Keratinocyte (primary cell): Measurements from ENCODE around the gene FUT8. TPM values are rescaled to one million over a fixed set of nuclear protein-coding genes. Genes with fewer than 3 reads are reported as not detected.

Experiments
- DNase-seq: peaks from one replicate; pipeline ENCODE4 v3.0.0-alpha.2; 2011; ENCODE audit warnings: low read depth, missing footprints, low spot score
- FAIRE-seq: peaks from 2 replicates; lab custom pipeline; 2011; peaks lifted over from hg19 to GRCh38; lab: Jason Lieb, UNC
- H2AFZ ChIP-seq: 2 replicates; pipeline ENCODE4 v1.6.0; 2012; ENCODE audit warnings: low read length, control low read depth, inconsistent platforms; ENCODE audit not compliant: control insufficient read depth
- H3K27ac ChIP-seq: 2 replicates; pipeline ENCODE4 v1.5.1; 2011; ENCODE audit warnings: low read length; ENCODE audit not compliant: control insufficient read depth, insufficient read depth
- H3K27me3 ChIP-seq: 3 replicates; pipeline ENCODE4 v1.6.0; 2011; ENCODE audit warnings: low read length; ENCODE audit not compliant: control insufficient read depth, insufficient read depth; ENCODE audit errors: extremely low read depth
- H3K36me3 ChIP-seq, 2 experiments: 2 replicates in 1 of 2; 3 replicates in 1 of 2; pipeline ENCODE4 v1.5.1; 2011; ENCODE audit warnings: low read length in 2 of 2, mild to moderate bottlenecking in 1 of 2; ENCODE audit not compliant: control insufficient read depth in 2 of 2, insufficient read depth in 2 of 2; ENCODE audit errors: extremely low read depth in 1 of 2
- H3K4me1 ChIP-seq: 3 replicates; pipeline ENCODE4 v1.5.1; 2011; ENCODE audit warnings: low read length; ENCODE audit not compliant: control insufficient read depth, insufficient read depth; ENCODE audit errors: extremely low read depth
- H3K4me2 ChIP-seq: 3 replicates; pipeline ENCODE4 v1.6.0; 2011; ENCODE audit warnings: low read depth, low read length; ENCODE audit not compliant: control insufficient read depth, insufficient read depth; ENCODE audit errors: extremely low read depth
- H3K4me3 ChIP-seq, 3 experiments: fragments of 200-600 bp in 1 of 3; sonication (generic) in 1 of 3; 2 replicates in 2 of 3; 3 replicates in 1 of 3; pipeline ENCODE4 v1.5.1; 2011 to 2016; ENCODE audit warnings: low read length in 3 of 3, mild to moderate bottlenecking in 3 of 3, control low read depth in 2 of 3, inconsistent platforms in 1 of 3, low read depth in 1 of 3, mixed read lengths in 1 of 3, mixed run types in 1 of 3, moderate library complexity in 1 of 3; ENCODE audit not compliant: control insufficient read depth in 2 of 3, insufficient read depth in 2 of 3; ENCODE audit errors: extremely low read depth in 1 of 3
- H3K79me2 ChIP-seq: 2 replicates; pipeline ENCODE4 v1.6.0; 2012; ENCODE audit warnings: low read length; ENCODE audit not compliant: control insufficient read depth, insufficient read depth
- H3K9ac ChIP-seq: 3 replicates; pipeline ENCODE4 v1.6.0; 2011; ENCODE audit warnings: low read length; ENCODE audit not compliant: control insufficient read depth, insufficient read depth; ENCODE audit errors: extremely low read depth
- H3K9me1 ChIP-seq: 3 replicates; pipeline ENCODE4 v1.6.0; 2011; ENCODE audit warnings: low read length; ENCODE audit not compliant: control insufficient read depth, insufficient read depth; ENCODE audit errors: extremely low read depth
- H3K9me3 ChIP-seq: 2 replicates; pipeline ENCODE4 v1.5.1; 2012; ENCODE audit warnings: low read depth, low read length; ENCODE audit not compliant: control insufficient read depth
- H4K20me1 ChIP-seq: 3 replicates; pipeline ENCODE4 v1.6.0; 2011; ENCODE audit warnings: low read length; ENCODE audit not compliant: control insufficient read depth, insufficient read depth; ENCODE audit errors: extremely low read depth
- CTCF ChIP-seq, 3 experiments: IDR thresholded peaks in 1 of 3; conservative IDR thresholded peaks in 1 of 3; optimal IDR thresholded peaks in 1 of 3; 2 replicates in 2 of 3; 3 replicates in 1 of 3; pipeline versions ENCODE3 to v1.5.1; 2011; ENCODE audit warnings: low read length in 3 of 3, mild to moderate bottlenecking in 3 of 3, moderate library complexity in 2 of 3, control low read depth in 1 of 3, inconsistent platforms in 1 of 3; ENCODE audit not compliant: insufficient read depth in 2 of 3; ENCODE audit errors: extremely low read depth in 1 of 3
- EZH2 ChIP-seq: IDR thresholded peaks from one replicate; pipeline ENCODE4 v1.6.1; 2012; ENCODE audit warnings: inconsistent platforms, mild to moderate bottlenecking, low read length, moderate library complexity
- dilution Hi-C: fragments of 300-500 bp; cut with MboI; formaldehyde crosslinking; loops from one replicate; pipeline ENCODE4 v1.7.0; 2020; ENCODE audit warnings: low sequenced_read_pairs; ENCODE audit not compliant: extremely low pct_ligation_motif_present
- polyA plus RNA-seq, 5 experiments: library from polyadenylated mRNA; depleted of rRNA in 3 of 5; stranded (reverse) in 3 of 5; stranded (forward) in 1 of 5; unstranded in 1 of 5; fragments of >200 nt; gene quantifications; 1 replicate in 1 of 5; 2 replicates in 3 of 5; 3 replicates in 1 of 5; pipeline versions ENCODE4 v1.2.1 to v1.2.3, GENCODE V29; 2011 to 2012; ENCODE audit warnings: missing spikeins in 2 of 5, low read depth in 1 of 5, low replicate concordance in 1 of 5

The FUT8 gene
- polyA plus RNA-seq, 1 donor (not counting 4 experiments of a cell fraction or from before 2014, with no cell fraction given), result 12.5 TPM

GRCh38 chr14:65755331-65755730 is 342.8 kb downstream of the FUT8 start:
- Histone ChIP-seq H3K9me3 (no peaks in the 10 kb centered on the region), H3K4me2 (no peak overlapping the region), H3K4me3 (no peak overlapping the region), H3K79me2 (no peaks in the 10 kb centered on the region), H4K20me1 (no peaks in the 10 kb centered on the region), H2AFZ (no peak overlapping the region), H3K36me3 (no peaks in the 10 kb centered on the region), H3K9me1 (no peaks in the 10 kb centered on the region), H3K4me1 (no peaks in the 10 kb centered on the region), H3K9ac (no peak overlapping the region), H3K27ac (no peak overlapping the region), H3K27me3 (no peaks in the 10 kb centered on the region)
- TF ChIP-seq EZH2 (no peak), CTCF (optimal IDR thresholded peaks at IDR 0.05 in 1 of 3, IDR thresholded peaks at IDR 0.05 in 1 of 3, conservative IDR thresholded peaks at IDR 0.05 in 1 of 3; ENCODE audit: extremely low read depth in 1 of 3, insufficient read depth in 2 of 3, low read length in 3 of 3) (no peak)
- DNase-seq, result no peak
- dilution Hi-C loops, result no loop called here
- FAIRE-seq, result no peak

DNA sequence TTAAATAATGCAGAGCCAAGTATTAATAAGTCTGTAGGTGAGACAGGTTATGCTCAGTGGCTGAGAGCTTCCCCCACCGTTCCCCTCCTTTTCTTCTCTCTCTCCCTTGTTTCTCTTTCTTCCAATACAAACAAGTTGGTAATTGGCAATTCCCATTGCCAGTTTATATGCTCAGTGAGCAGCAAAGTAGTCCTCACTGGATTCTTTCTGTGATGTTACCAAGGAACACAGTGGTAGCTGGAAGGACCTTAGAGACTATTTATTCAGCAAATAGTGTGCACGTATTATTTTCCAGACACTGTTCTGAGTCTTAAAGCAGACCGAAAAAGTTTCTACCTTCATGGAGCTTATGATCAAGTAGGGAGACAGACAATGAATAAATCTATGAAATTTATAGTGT is 344.4 kb downstream of the FUT8 start:
- Histone ChIP-seq H3K4me1 (no peaks in the 10 kb centered on the region), H4K20me1 (no peaks in the 10 kb centered on the region), H3K9ac (no peak overlapping the region), H2AFZ (no peak overlapping the region), H3K79me2 (no peaks in the 10 kb centered on the region), H3K9me1 (no peaks in the 10 kb centered on the region), H3K9me3 (no peaks in the 10 kb centered on the region), H3K27ac (no peak overlapping the region), H3K4me3 (no peak overlapping the region), H3K4me2 (no peak overlapping the region), H3K27me3 (no peaks in the 10 kb centered on the region), H3K36me3 (no peaks in the 10 kb centered on the region)
- TF ChIP-seq EZH2 (no peak), CTCF (optimal IDR thresholded peaks at IDR 0.05 in 1 of 3, IDR thresholded peaks at IDR 0.05 in 1 of 3, conservative IDR thresholded peaks at IDR 0.05 in 1 of 3; ENCODE audit: extremely low read depth in 1 of 3, insufficient read depth in 2 of 3, low read length in 3 of 3) (no peak)
- DNase-seq (no peak), FAIRE-seq (no peak)
- dilution Hi-C loops, result no loop called here
